Skeletal muscle cell (primary cell): Measurements from ENCODE around the gene HMGN2.
A peak's percentile ranks its signal among the peaks of the same experiment; 100 is the strongest.
"Not testable (repeated sequence)": the region's sequence is repeated elsewhere in the genome, so short reads cannot be mapped to it uniquely, and the experiment has no call there.

Source experiments
- DNase-seq: peaks from one replicate; pipeline ENCODE4 v3.0.0-alpha.2; 2010; ENCODE audit warnings: low read depth
- H3K4me3 ChIP-seq: 2 replicates; pipeline ENCODE4 v1.5.1; 2011; ENCODE audit warnings: low read depth, mild to moderate bottlenecking, control low read depth, low read length, moderate library complexity

Gene HMGN2

GRCh38 chr1:26475989-26476388, 3.7 kb downstream of the HMGN2 start:
- no peak overlapping the region for H3K4me3 ChIP-seq
- no peak for DNase-seq

GRCh38 chr1:26476958-26477357, 4.7 kb downstream of the HMGN2 start:
- no peak for DNase-seq
- H3K4me3 ChIP-seq = no peak overlapping the region

GRCh38 chr1:26477446-26478152, 5.4 kb downstream of the HMGN2 start:
- H3K4me3 ChIP-seq = no peak overlapping the region
- DNase-seq = no peak

GRCh38 chr1:26478159-26478558, 5.9 kb downstream of the HMGN2 start:
- DNase-seq = no peak
- H3K4me3 ChIP-seq = no peak overlapping the region

GRCh38 chr1:26478988-26479387, 6.7 kb downstream of the HMGN2 start:
- DNase-seq = no peak

GRCh38 chr1:26482921-26483320, 10.7 kb downstream of the HMGN2 start:
- no peak for DNase-seq
- H3K4me3 ChIP-seq = no peak overlapping the region

More at GRCh38 chr1:26478988-26479387, 6.7 kb downstream of the HMGN2 start:
- H3K4me3 ChIP-seq = no peak overlapping the region

- no peak for DNase-seq
- no peak overlapping the region for H3K4me3 ChIP-seq
Observed at GRCh38 chr1:26483980-26484379, 11.7 kb downstream of the HMGN2 start.

- DNase-seq = no peak
- no peak overlapping the region for H3K4me3 ChIP-seq
Observed at GRCh38 chr1:26490155-26490554, 17.9 kb downstream of the HMGN2 start.

GRCh38 chr1:26493267-26493666, 21.0 kb downstream of the HMGN2 start:
- H3K4me3 ChIP-seq = no peak overlapping the region
- no peak for DNase-seq

GRCh38 chr1:26493938-26494337, 21.7 kb downstream of the HMGN2 start:
- no peak overlapping the region for H3K4me3 ChIP-seq
- no peak for DNase-seq

- H3K4me3 ChIP-seq = no peak overlapping the region
- no peak for DNase-seq
Observed at GRCh38 chr1:26496861-26497260, 24.6 kb downstream of the HMGN2 start.

- H3K4me3 ChIP-seq = no peak overlapping the region
- no peak for DNase-seq
Observed at GRCh38 chr1:26498894-26499293, 26.7 kb downstream of the HMGN2 start.

GRCh38 chr1:26500488-26501175, 28.4 kb downstream of the HMGN2 start:
- peak; percentile 13 for DNase-seq

GRCh38 chr1:26510711-26511110, 38.5 kb downstream of the HMGN2 start:
- not testable (repeated sequence) for H3K4me3 ChIP-seq, DNase-seq

More at GRCh38 chr1:26500488-26501175, 28.4 kb downstream of the HMGN2 start:
- H3K4me3 ChIP-seq = peak overlapping the region; percentile 69

- H3K4me3 ChIP-seq, DNase-seq: not testable (repeated sequence)
Observed at GRCh38 chr1:26515836-26516235, 43.6 kb downstream of the HMGN2 start.

GRCh38 chr1:26516987-26517765, 44.9 kb downstream of the HMGN2 start:
- H3K4me3 ChIP-seq = no peak overlapping the region
- no peak for DNase-seq

GRCh38 chr1:26517766-26518049, 45.5 kb downstream of the HMGN2 start:
- no peak for DNase-seq
- H3K4me3 ChIP-seq = no peak overlapping the region

- no peak for DNase-seq
- H3K4me3 ChIP-seq = no peak overlapping the region
Observed at GRCh38 chr1:26518355-26518754, 46.1 kb downstream of the HMGN2 start.

- no peak for DNase-seq
- H3K4me3 ChIP-seq = no peak overlapping the region
Observed at GRCh38 chr1:26520339-26520738, 48.1 kb downstream of the HMGN2 start.

- H3K4me3 ChIP-seq = no peak overlapping the region
- no peak for DNase-seq
Observed at GRCh38 chr1:26521669-26522030, 49.4 kb downstream of the HMGN2 start.

GRCh38 chr1:26522073-26522472, 49.8 kb downstream of the HMGN2 start:
- DNase-seq = no peak
- no peak overlapping the region for H3K4me3 ChIP-seq
